Subcutaneous abdominal adipose tissue (tissue), 5 donors: Measurements from ENCODE around the gene CACNA2D1.

Experiments used
- H3K27ac ChIP-seq: one replicate; pipeline ENCODE4 v1.7.0; 2013; ENCODE audit warnings: low read depth, mild to moderate bottlenecking, inconsistent platforms, low read length, moderate library complexity
- H3K27me3 ChIP-seq, 5 donors: one replicate each; pipeline ENCODE4 v1.7.0; 2013; ENCODE audit warnings: low read length in 5 of 5, inconsistent platforms in 1 of 5; ENCODE audit not compliant: control insufficient read depth in 5 of 5, insufficient read depth in 4 of 5
- H3K36me3 ChIP-seq, 5 donors: one replicate each; pipeline ENCODE4 v1.7.0; 2013; ENCODE audit warnings: low read length in 5 of 5; ENCODE audit not compliant: control insufficient read depth in 5 of 5, insufficient read depth in 5 of 5
- H3K4me1 ChIP-seq, 5 donors: one replicate each; pipeline ENCODE4 v1.7.0; 2013; ENCODE audit warnings: low read length in 5 of 5, mild to moderate bottlenecking in 3 of 5, moderate library complexity in 1 of 5; ENCODE audit not compliant: control insufficient read depth in 5 of 5, insufficient read depth in 5 of 5
- H3K4me3 ChIP-seq, 5 donors: one replicate each; pipeline ENCODE4 v1.7.0; 2013; ENCODE audit warnings: low read length in 5 of 5, low read depth in 1 of 5
- H3K9ac ChIP-seq, 5 donors: one replicate each; pipeline ENCODE4 v1.7.0; 2013; ENCODE audit warnings: low read length in 5 of 5, mild to moderate bottlenecking in 4 of 5, moderate library complexity in 3 of 5
- H3K9me3 ChIP-seq, 5 donors: one replicate each; pipeline ENCODE4 v1.7.0; 2013; ENCODE audit warnings: low read length in 5 of 5; ENCODE audit not compliant: control insufficient read depth in 5 of 5
- donor health status: healthy.
- donor health status: healthy.
- donor health status: healthy.
- donor health status: healthy.
- donor health status: healthy.

Gene CACNA2D1

GRCh38 chr7:82331234-82331633 is 112.3 kb downstream of the CACNA2D1 start:
- no peaks in the 10 kb centered on the region for H3K27me3 ChIP-seq
- no peaks in the 10 kb centered on the region for H3K36me3 ChIP-seq
- H3K27ac ChIP-seq = no peak overlapping the region
- no peaks in the 10 kb centered on the region for H3K4me1 ChIP-seq
- H3K9me3 ChIP-seq = no peaks in the 10 kb centered on the region
- H3K9ac ChIP-seq = no peak overlapping the region
- no peak overlapping the region for H3K4me3 ChIP-seq

- H3K27ac ChIP-seq = no peak overlapping the region
- H3K4me1 ChIP-seq = peaks cover 0 to 2% (median 0%) of the 10 kb centered on the region in 5 donors
- H3K4me3 ChIP-seq = no peak overlapping the region
- no peaks in the 10 kb centered on the region for H3K27me3 ChIP-seq
- H3K9me3 ChIP-seq = no peaks in the 10 kb centered on the region
- no peak overlapping the region for H3K9ac ChIP-seq
- no peaks in the 10 kb centered on the region for H3K36me3 ChIP-seq
Observed at GRCh38 chr7:82330706-82331215, 112.8 kb downstream of the CACNA2D1 start.

- Histone ChIP-seq H3K27me3 (no peaks in the 10 kb centered on the region), H3K9me3 (no peaks in the 10 kb centered on the region), H3K4me3 (no peak overlapping the region), H3K9ac (no peak overlapping the region), H3K36me3 (no peaks in the 10 kb centered on the region), H3K27ac (no peak overlapping the region), H3K4me1 (peaks cover 0 to 3% (median 0%) of the 10 kb centered on the region in 5 donors)
Observed at GRCh38 chr7:82327898-82328297, 115.7 kb downstream of the CACNA2D1 start.

- no peak overlapping the region for H3K9ac ChIP-seq
- H3K4me1 ChIP-seq = peaks cover 0 to 3% (median 0%) of the 10 kb centered on the region in 5 donors
- no peaks in the 10 kb centered on the region for H3K27me3 ChIP-seq
- no peaks in the 10 kb centered on the region for H3K36me3 ChIP-seq
- no peak overlapping the region for H3K4me3 ChIP-seq
- no peaks in the 10 kb centered on the region for H3K9me3 ChIP-seq
- no peak overlapping the region for H3K27ac ChIP-seq
Observed at GRCh38 chr7:82325416-82325815, 118.2 kb downstream of the CACNA2D1 start.

GRCh38 chr7:82323806-82324205 is 119.8 kb downstream of the CACNA2D1 start:
- H3K4me3 ChIP-seq = no peak overlapping the region
- no peaks in the 10 kb centered on the region for H3K9me3 ChIP-seq
- no peaks in the 10 kb centered on the region for H3K36me3 ChIP-seq
- H3K27ac ChIP-seq = no peak overlapping the region
- no peak overlapping the region for H3K9ac ChIP-seq
- H3K27me3 ChIP-seq = no peaks in the 10 kb centered on the region
- H3K4me1 ChIP-seq = peaks cover 0 to 10% (median 3%) of the 10 kb centered on the region in 5 donors

GRCh38 chr7:82319674-82320118 is 123.9 kb downstream of the CACNA2D1 start:
- Histone ChIP-seq H3K9ac (peak overlapping the region in 3 of 5 donors; percentile 20 to 56 (median 47)), H3K4me1 (peaks cover 0 to 30% (median 8%) of the 10 kb centered on the region in 5 donors), H3K27ac (peak overlapping the region; percentile 75), H3K4me3 (peak overlapping the region in 1 of 5 donors; percentile 15), H3K36me3 (no peaks in the 10 kb centered on the region), H3K27me3 (no peaks in the 10 kb centered on the region), H3K9me3 (no peaks in the 10 kb centered on the region)

- Histone ChIP-seq H3K9ac (no peak overlapping the region), H3K4me1 (peaks cover 0 to 30% (median 8%) of the 10 kb centered on the region in 5 donors), H3K36me3 (no peaks in the 10 kb centered on the region), H3K9me3 (no peaks in the 10 kb centered on the region), H3K27me3 (no peaks in the 10 kb centered on the region), H3K27ac (no peak overlapping the region), H3K4me3 (no peak overlapping the region)
Observed at GRCh38 chr7:82318786-82319185, 124.8 kb downstream of the CACNA2D1 start.

- no peak overlapping the region for H3K4me3 ChIP-seq
- peaks cover 0 to 30% (median 8%) of the 10 kb centered on the region in 5 donors for H3K4me1 ChIP-seq
- no peaks in the 10 kb centered on the region for H3K36me3 ChIP-seq
- peak overlapping the region; percentile 1 for H3K27ac ChIP-seq
- H3K27me3 ChIP-seq = no peaks in the 10 kb centered on the region
- no peaks in the 10 kb centered on the region for H3K9me3 ChIP-seq
- H3K9ac ChIP-seq = no peak overlapping the region
Observed at GRCh38 chr7:82317760-82318159, 125.8 kb downstream of the CACNA2D1 start.

DNA sequence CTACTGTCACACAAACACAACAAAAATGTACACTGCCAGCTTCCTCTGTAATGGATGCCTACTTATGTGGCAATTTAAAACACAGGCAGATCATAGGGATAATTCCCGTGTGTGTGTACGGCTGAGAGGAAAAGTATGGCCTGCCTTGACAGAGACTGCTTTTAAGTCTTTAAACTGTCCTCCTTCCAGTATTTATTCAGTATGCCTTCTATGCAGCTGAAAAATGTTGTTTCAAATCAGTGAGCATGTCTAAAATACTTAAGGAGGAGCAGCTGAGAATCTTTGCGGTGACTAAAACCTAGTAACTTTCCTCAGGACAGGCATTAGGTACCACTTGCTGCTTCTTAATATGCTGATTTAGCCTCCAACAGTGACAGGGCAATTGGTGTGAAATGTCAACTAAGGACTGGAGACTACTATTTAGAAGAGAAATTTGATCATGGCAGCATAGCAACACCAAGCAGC is 126.3 kb downstream of the CACNA2D1 start:
- Histone ChIP-seq H3K9me3 (no peaks in the 10 kb centered on the region), H3K9ac (no peak overlapping the region), H3K27ac (peak overlapping the region; percentile 1), H3K4me3 (no peak overlapping the region), H3K27me3 (no peaks in the 10 kb centered on the region), H3K36me3 (no peaks in the 10 kb centered on the region), H3K4me1 (peaks cover 0 to 30% (median 8%) of the 10 kb centered on the region in 5 donors)

GRCh38 chr7:82313269-82313668 is 130.3 kb downstream of the CACNA2D1 start:
- Histone ChIP-seq H3K4me1 (peaks cover 0 to 14% (median 5%) of the 10 kb centered on the region in 5 donors), H3K36me3 (no peaks in the 10 kb centered on the region), H3K9ac (no peak overlapping the region), H3K27ac (no peak overlapping the region), H3K4me3 (no peak overlapping the region), H3K9me3 (peaks cover 0 to 3% (median 0%) of the 10 kb centered on the region in 5 donors), H3K27me3 (no peaks in the 10 kb centered on the region)
